ENCODE measurements around the gene CREG2.

Gene CREG2

DNA sequence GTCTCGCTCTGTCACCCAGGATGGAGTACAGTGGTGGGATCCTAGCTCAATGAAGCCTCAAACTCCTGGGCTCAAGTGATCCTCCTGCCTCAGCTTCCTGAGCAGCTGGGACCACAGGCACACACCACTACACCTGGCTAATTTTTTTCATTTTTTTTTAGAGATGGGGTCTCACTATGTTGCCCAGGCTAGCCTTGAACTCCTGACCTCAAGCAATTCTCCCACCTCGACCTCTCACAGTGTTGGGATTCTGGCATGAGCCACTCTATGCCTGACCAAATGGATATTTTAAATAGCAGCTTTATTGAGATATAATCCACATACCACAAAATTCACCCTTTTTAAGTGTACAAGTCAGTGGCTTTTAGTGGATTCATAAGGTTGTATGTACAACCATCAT lies 89.9 kb downstream of the CREG2 start:
- CTCF ChIA-PET = no interaction called here
- H3K4me3 Mint-ChIP-seq = no peak overlapping the region
- H3K36me3 Mint-ChIP-seq = peaks cover 59% of the 10 kb centered on the region
- H3K27ac Mint-ChIP-seq = no peak overlapping the region
- peaks cover 58% of the 10 kb centered on the region for H3K4me1 Mint-ChIP-seq
- no peaks in the 10 kb centered on the region for H3K9me3 Mint-ChIP-seq
- DNase-seq = no peak
- no peaks in the 10 kb centered on the region for H3K27me3 Mint-ChIP-seq

DNA sequence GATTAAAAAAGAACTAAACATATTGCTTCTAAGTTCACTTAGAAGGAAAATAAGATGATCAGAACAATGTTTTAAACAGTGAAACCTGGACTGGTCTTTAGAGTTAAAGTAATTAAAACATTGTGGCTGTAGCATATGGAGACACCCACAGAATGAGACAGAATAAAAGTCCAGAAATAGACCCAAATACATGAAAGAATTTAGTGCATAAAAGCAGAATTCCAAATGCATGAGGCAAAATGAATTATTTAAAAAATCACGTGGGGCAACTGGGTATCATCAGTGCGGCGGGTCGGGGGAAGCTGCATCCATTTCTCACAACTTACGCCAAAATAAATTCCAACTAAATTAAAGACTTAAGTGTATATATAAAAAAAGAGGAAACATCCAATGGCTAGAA lies 90.9 kb downstream of the CREG2 start:
- no peaks in the 10 kb centered on the region for H3K9me3 Mint-ChIP-seq
- no peaks in the 10 kb centered on the region for H3K27me3 Mint-ChIP-seq
- H3K27ac Mint-ChIP-seq = no peak overlapping the region
- CTCF ChIA-PET = no interaction called here
- H3K36me3 Mint-ChIP-seq = peaks cover 58% of the 10 kb centered on the region
- no peak for DNase-seq
- peaks cover 49% of the 10 kb centered on the region for H3K4me1 Mint-ChIP-seq
- H3K4me3 Mint-ChIP-seq = no peak overlapping the region

DNA sequence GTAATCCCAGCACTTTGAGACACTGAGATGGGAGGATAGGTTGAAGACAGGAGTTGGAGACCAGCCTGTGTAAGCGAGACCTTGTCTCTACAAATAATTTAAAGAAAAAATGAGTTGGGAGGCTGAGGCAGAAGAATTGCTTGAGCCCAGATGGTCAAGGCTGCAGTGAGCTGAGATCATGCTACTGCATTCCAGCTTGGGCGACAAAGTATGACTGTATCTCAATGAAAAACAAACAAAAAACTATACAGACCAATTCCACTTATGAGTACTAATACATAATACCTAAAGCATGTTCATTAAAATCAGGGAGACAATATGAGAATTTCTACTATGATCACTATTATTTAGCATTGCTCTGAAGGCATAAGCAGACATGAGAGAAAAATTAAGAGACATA lies 91.4 kb downstream of the CREG2 start:
- no peak for DNase-seq
- no peaks in the 10 kb centered on the region for H3K27me3 Mint-ChIP-seq
- H3K27ac Mint-ChIP-seq = no peak overlapping the region
- no peaks in the 10 kb centered on the region for H3K9me3 Mint-ChIP-seq
- peaks cover 55% of the 10 kb centered on the region for H3K36me3 Mint-ChIP-seq
- H3K4me3 Mint-ChIP-seq = no peak overlapping the region
- peaks cover 47% of the 10 kb centered on the region for H3K4me1 Mint-ChIP-seq
- CTCF ChIA-PET = no interaction called here
